Lower leg skin (tissue), 3 donors: ENCODE measurements around the gene VSTM2L.

Experiments
- POLR2A ChIP-seq, 2 donors: fragments of 450-650 bp; IDR thresholded peaks; one replicate each; pipeline ENCODE4 v1.6.1; 2016 to 2017; ENCODE audit warnings: antibody characterized with exemption in 2 of 2, mild to moderate bottlenecking in 1 of 2, moderate library complexity in 1 of 2
- TF ChIP-seq, protein P1 (sequence below), 3 donors: fragments of 450-650 bp; IDR thresholded peaks; one replicate each; pipeline ENCODE4 v1.5.1; 2016; ENCODE audit warnings: antibody characterized with exemption in 3 of 3, mild to moderate bottlenecking in 3 of 3, moderate library complexity in 2 of 3

DNA sequence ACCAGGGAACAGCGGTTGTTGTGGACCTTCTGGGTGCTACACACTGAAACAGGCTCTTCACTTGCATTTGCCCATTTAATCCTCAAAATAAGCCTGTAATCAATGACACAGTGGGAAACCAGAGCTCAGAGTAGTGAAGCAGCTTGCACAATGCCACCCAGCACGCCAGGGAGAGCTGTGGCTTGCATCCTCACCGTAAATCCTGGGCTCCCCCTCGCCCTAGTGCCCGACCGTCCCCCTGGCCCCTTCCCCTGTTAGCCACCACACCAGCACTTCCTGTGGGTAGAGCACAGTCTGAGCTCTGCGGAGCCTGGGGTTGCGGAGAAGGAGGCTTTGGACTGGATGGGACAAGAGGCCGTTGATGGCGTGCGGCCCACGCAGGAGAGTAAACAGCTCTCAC, 14.5 kb downstream of the VSTM2L start:
- no peak for TF ChIP-seq POLR2A (IDR thresholded peaks at IDR 0.05)
- TF ChIP-seq, protein P1, sequence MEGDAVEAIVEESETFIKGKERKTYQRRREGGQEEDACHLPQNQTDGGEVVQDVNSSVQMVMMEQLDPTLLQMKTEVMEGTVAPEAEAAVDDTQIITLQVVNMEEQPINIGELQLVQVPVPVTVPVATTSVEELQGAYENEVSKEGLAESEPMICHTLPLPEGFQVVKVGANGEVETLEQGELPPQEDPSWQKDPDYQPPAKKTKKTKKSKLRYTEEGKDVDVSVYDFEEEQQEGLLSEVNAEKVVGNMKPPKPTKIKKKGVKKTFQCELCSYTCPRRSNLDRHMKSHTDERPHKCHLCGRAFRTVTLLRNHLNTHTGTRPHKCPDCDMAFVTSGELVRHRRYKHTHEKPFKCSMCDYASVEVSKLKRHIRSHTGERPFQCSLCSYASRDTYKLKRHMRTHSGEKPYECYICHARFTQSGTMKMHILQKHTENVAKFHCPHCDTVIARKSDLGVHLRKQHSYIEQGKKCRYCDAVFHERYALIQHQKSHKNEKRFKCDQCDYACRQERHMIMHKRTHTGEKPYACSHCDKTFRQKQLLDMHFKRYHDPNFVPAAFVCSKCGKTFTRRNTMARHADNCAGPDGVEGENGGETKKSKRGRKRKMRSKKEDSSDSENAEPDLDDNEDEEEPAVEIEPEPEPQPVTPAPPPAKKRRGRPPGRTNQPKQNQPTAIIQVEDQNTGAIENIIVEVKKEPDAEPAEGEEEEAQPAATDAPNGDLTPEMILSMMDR (IDR thresholded peaks at IDR 0.05), result no peak
